H1 (cell line): ENCODE results near the gene GSTA1.

Source experiments
- BRCA1 ChIP-seq: IDR thresholded peaks from 2 replicates; pipeline ENCODE4 v1.6.1; 2012; ENCODE audit warnings: low read depth, low read length, improper control_type of control experiment
- CTCF ChIP-seq, 3 experiments: IDR thresholded peaks; 1 replicate in 2 of 3; 2 replicates in 1 of 3; pipeline versions ENCODE4 v1.5.1 to v1.6.1; 2011; ENCODE audit warnings: low read length in 3 of 3, mild to moderate bottlenecking in 3 of 3, inconsistent platforms in 2 of 3, low read depth in 1 of 3, moderate library complexity in 1 of 3; ENCODE audit not compliant: insufficient read depth in 1 of 3; ENCODE audit errors: control extremely low read depth in 1 of 3
- EP300 ChIP-seq, 2 experiments: IDR thresholded peaks; 1 replicate in 1 of 2; 2 replicates in 1 of 2; pipeline ENCODE4 v1.6.1; 2011 to 2012; ENCODE audit warnings: low read depth in 2 of 2, low read length in 2 of 2, mild to moderate bottlenecking in 2 of 2, borderline replicate concordance in 1 of 2, inconsistent platforms in 1 of 2, moderate library complexity in 1 of 2
- EZH2 ChIP-seq: fragments of 200-600 bp; sonication (generic); IDR thresholded peaks from 2 replicates; pipeline ENCODE4 v1.7.1; 2012; ENCODE audit warnings: low read depth, mild to moderate bottlenecking, moderate library complexity, low read length, inconsistent platforms; ENCODE audit not compliant: severe bottlenecking
- GABPA ChIP-seq: IDR thresholded peaks from 2 replicates; pipeline ENCODE4 v1.6.1; 2011; ENCODE audit warnings: mild to moderate bottlenecking, low read length, moderate library complexity, borderline replicate concordance; ENCODE audit not compliant: insufficient read depth
- KDM4A ChIP-seq: IDR thresholded peaks from one replicate; pipeline ENCODE4 v1.7.1; 2012; ENCODE audit warnings: low read depth, mild to moderate bottlenecking, moderate library complexity, low read length, inconsistent platforms; ENCODE audit not compliant: severe bottlenecking
- KDM5A ChIP-seq: fragments of 200-600 bp; IDR thresholded peaks from 2 replicates; pipeline ENCODE4 v1.7.1; 2012; ENCODE audit warnings: mild to moderate bottlenecking, low read length, inconsistent platforms, mixed read lengths
- POLR2A ChIP-seq, 2 experiments: IDR thresholded peaks; 1 replicate in 1 of 2; 2 replicates in 1 of 2; pipeline ENCODE4 v1.6.1; 2011; ENCODE audit warnings: low read depth in 2 of 2, low read length in 2 of 2, mild to moderate bottlenecking in 2 of 2; ENCODE audit errors: control extremely low read depth in 1 of 2
- RAD21 ChIP-seq, 2 experiments: IDR thresholded peaks in 1 of 2; conservative IDR thresholded peaks in 1 of 2; 2 replicates each; pipeline ENCODE4 v1.6.1; 2011; ENCODE audit warnings: low read depth in 2 of 2, low read length in 2 of 2, improper control_type of control experiment in 1 of 2, inconsistent platforms in 1 of 2, mild to moderate bottlenecking in 1 of 2, moderate library complexity in 1 of 2
- YY1 ChIP-seq: IDR thresholded peaks from 2 replicates; pipeline ENCODE4 v1.6.1; 2011; ENCODE audit warnings: low read depth, mild to moderate bottlenecking, low read length
- ZNF274 ChIP-seq: IDR thresholded peaks from 2 replicates; pipeline ENCODE4 v1.7.0; 2012; ENCODE audit warnings: low read length, borderline replicate concordance; ENCODE audit errors: extremely low read depth

DNA sequence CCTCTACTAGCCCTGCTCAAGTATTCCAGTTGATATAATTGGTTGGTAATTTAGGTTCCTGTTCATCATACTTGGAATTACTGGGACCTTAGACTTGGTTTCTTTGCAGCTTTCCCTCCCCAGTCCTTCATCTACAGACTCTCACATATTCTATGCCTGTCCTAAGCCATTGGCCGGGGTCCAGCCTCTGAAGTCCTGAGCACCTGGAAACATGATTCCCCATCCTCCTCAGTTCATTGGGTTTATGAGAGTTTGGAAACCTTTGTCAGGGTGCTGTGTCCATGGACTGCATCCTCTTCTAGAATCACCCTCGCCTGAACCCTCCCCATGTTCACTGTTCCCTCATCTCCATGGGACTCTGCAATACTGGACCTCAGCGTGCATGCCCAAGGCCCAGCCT lies 49.2 kb downstream of the GSTA1 start:
- no peak for TF ChIP-seq CTCF (IDR thresholded peaks at IDR 0.05; ENCODE audit: control extremely low read depth in 1 of 3, insufficient read depth in 1 of 3, low read depth in 1 of 3, low read length in 3 of 3)
- TF ChIP-seq GABPA: no peak
- no peak for TF ChIP-seq POLR2A (IDR thresholded peaks at IDR 0.05; ENCODE audit: control extremely low read depth in 1 of 2, low read depth in 2 of 2, low read length in 2 of 2)
- no peak for TF ChIP-seq EZH2
- no peak for TF ChIP-seq BRCA1
- no peak for TF ChIP-seq YY1
- no peak for TF ChIP-seq KDM5A
- TF ChIP-seq ZNF274: no peak
- no peak for TF ChIP-seq RAD21 (IDR thresholded peaks at IDR 0.05 in 1 of 2, conservative IDR thresholded peaks at IDR 0.05 in 1 of 2; ENCODE audit: low read depth in 2 of 2, low read length in 2 of 2)
- TF ChIP-seq EP300 (IDR thresholded peaks at IDR 0.05; ENCODE audit: borderline replicate concordance in 1 of 2, low read depth in 2 of 2, low read length in 2 of 2): no peak
- TF ChIP-seq KDM4A: no peak
